Measurements from ENCODE around the gene INHBA. TPM values are rescaled to one million over a fixed set of nuclear protein-coding genes. Genes with fewer than 3 reads are reported as not detected.

Gene INHBA
- total RNA-seq, 2 donors from 2014 or later = not detected

DNA sequence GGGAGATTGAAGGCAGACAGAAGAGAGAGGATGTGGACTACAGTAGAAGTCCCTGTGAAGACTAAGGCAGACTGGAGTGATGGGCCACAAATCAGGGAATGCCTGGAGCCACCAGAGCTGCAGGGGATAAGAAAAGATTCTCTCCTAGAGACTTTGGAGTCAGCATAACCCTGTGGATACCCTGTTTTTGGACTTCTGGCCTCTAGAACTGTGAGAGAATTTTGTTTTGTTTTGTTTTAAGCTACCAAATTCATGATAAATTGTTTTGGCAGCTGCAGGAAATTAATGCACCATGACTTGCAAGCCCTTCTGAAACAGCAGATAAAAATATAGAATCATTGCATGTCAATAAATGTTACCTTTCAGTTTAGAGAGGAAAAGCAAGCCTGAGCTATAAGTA lies 41.3 kb downstream of the INHBA start:
- Histone ChIP-seq H3K36me3 (ENCODE audit: control insufficient read depth, insufficient read depth, low read length) (no peaks in the 10 kb centered on the region), H3K9ac (ENCODE audit: extremely low read depth, low read length, poor library complexity, severe bottlenecking) (no peak overlapping the region), H3K4me3 (ENCODE audit: low read length) (no peak overlapping the region), H3K4me1 (ENCODE audit: control insufficient read depth, insufficient read depth, low read length) (no peaks in the 10 kb centered on the region), H3K27ac (ENCODE audit: low read depth, low read length) (no peak overlapping the region), H3K9me3 (ENCODE audit: control insufficient read depth, low read length) (no peaks in the 10 kb centered on the region), H3K27me3 (ENCODE audit: control insufficient read depth, insufficient read depth, low read length, poor library complexity, severe bottlenecking) (no peaks in the 10 kb centered on the region)
- no peak for DNase-seq
- no peaks in the 10 kb centered on the region for H3K27me3 Mint-ChIP-seq (ENCODE audit: insufficient read depth)
- no peak overlapping the region for H3K27ac Mint-ChIP-seq
- no peaks in the 10 kb centered on the region for H3K36me3 Mint-ChIP-seq (ENCODE audit: low read depth)
- no peaks in the 10 kb centered on the region for H3K9me3 Mint-ChIP-seq
- no peak overlapping the region for H3K4me3 Mint-ChIP-seq
- TF ChIP-seq, protein P1, sequence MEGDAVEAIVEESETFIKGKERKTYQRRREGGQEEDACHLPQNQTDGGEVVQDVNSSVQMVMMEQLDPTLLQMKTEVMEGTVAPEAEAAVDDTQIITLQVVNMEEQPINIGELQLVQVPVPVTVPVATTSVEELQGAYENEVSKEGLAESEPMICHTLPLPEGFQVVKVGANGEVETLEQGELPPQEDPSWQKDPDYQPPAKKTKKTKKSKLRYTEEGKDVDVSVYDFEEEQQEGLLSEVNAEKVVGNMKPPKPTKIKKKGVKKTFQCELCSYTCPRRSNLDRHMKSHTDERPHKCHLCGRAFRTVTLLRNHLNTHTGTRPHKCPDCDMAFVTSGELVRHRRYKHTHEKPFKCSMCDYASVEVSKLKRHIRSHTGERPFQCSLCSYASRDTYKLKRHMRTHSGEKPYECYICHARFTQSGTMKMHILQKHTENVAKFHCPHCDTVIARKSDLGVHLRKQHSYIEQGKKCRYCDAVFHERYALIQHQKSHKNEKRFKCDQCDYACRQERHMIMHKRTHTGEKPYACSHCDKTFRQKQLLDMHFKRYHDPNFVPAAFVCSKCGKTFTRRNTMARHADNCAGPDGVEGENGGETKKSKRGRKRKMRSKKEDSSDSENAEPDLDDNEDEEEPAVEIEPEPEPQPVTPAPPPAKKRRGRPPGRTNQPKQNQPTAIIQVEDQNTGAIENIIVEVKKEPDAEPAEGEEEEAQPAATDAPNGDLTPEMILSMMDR (conservative IDR thresholded peaks at IDR 0.05) = no peak
- no peaks in the 10 kb centered on the region for H3K4me1 Mint-ChIP-seq

DNA sequence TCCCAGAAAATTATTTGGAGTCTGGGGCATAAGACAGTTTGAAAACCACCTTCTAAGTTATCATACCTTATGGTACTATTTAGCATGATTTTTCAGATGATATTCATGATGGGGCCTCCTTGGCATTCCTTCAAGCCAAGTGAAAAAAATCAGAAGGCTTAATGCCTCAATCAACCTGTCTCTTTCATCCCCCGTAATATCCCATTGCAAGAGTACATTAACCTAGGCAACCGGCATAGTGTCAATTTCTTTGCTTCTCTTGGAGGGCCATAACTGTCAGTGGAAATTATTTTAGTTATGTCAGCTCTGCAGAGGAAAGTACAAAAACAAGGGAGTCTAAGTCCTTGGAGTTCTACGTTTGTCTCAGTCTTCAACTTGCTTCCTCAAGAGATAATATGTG lies 43.4 kb downstream of the INHBA start:
- H3K36me3 ChIP-seq (ENCODE audit: control insufficient read depth, insufficient read depth, low read length) = no peaks in the 10 kb centered on the region
- H3K4me3 Mint-ChIP-seq = no peak overlapping the region
- H3K9me3 ChIP-seq (ENCODE audit: control insufficient read depth, low read length) = no peaks in the 10 kb centered on the region
- no peaks in the 10 kb centered on the region for H3K4me1 ChIP-seq (ENCODE audit: control insufficient read depth, insufficient read depth, low read length)
- WGBS, 2 experiments (ENCODE audit: insufficient coverage in 1 of 2, insufficient read length in 1 of 2) = 98% methylated on average over 3 of the region's 3 CpGs; no CpG with 5 or more reads in 1 of the 2 experiments
- DNase-seq = no peak
- TF ChIP-seq, protein P1 (conservative IDR thresholded peaks at IDR 0.05) = no peak
- no peaks in the 10 kb centered on the region for H3K4me1 Mint-ChIP-seq
- no peak overlapping the region for H3K4me3 ChIP-seq (ENCODE audit: low read length)
- H3K27ac Mint-ChIP-seq = no peak overlapping the region
- no peaks in the 10 kb centered on the region for H3K27me3 ChIP-seq (ENCODE audit: control insufficient read depth, insufficient read depth, low read length, poor library complexity, severe bottlenecking)
- H3K9me3 Mint-ChIP-seq = no peaks in the 10 kb centered on the region
- no peak overlapping the region for H3K27ac ChIP-seq (ENCODE audit: low read depth, low read length)
- H3K36me3 Mint-ChIP-seq (ENCODE audit: low read depth) = no peaks in the 10 kb centered on the region
- no peak overlapping the region for H3K9ac ChIP-seq (ENCODE audit: extremely low read depth, low read length, poor library complexity, severe bottlenecking)
- no peaks in the 10 kb centered on the region for H3K27me3 Mint-ChIP-seq (ENCODE audit: insufficient read depth)

DNA sequence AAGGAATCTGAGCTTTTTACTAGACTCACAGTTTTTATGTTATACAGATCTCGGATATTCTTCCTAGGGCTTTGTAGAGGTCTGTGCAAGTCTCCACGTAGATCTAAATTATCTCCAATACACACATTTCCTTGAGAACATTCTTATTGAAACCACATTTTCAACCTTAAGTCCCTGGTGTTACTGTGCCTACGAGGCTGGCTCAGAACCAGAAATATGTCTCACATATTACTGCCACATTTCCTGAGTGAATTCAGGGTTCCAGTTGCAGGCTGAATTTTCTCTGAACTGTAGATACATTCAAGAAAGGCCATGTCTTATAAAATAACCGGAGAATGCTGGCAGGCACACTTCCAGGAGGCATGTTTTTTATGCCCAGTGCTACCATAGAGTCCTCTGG lies 46.5 kb downstream of the INHBA start:
- H3K27me3 Mint-ChIP-seq (ENCODE audit: insufficient read depth) = no peaks in the 10 kb centered on the region
- 83 to 100% methylated on average over 2 to 4 of the region's 4 CpGs for WGBS, 2 experiments (ENCODE audit: insufficient coverage in 1 of 2, insufficient read length in 1 of 2)
- no peak overlapping the region for H3K4me3 Mint-ChIP-seq
- H3K9ac ChIP-seq (ENCODE audit: extremely low read depth, low read length, poor library complexity, severe bottlenecking) = no peak overlapping the region
- no peak overlapping the region for H3K27ac Mint-ChIP-seq
- H3K27me3 ChIP-seq (ENCODE audit: control insufficient read depth, insufficient read depth, low read length, poor library complexity, severe bottlenecking) = no peaks in the 10 kb centered on the region
- no peaks in the 10 kb centered on the region for H3K36me3 Mint-ChIP-seq (ENCODE audit: low read depth)
- H3K4me1 ChIP-seq (ENCODE audit: control insufficient read depth, insufficient read depth, low read length) = no peaks in the 10 kb centered on the region
- H3K36me3 ChIP-seq (ENCODE audit: control insufficient read depth, insufficient read depth, low read length) = no peaks in the 10 kb centered on the region
- no peak for DNase-seq
- no peak overlapping the region for H3K27ac ChIP-seq (ENCODE audit: low read depth, low read length)
- H3K9me3 Mint-ChIP-seq = no peaks in the 10 kb centered on the region
- H3K4me1 Mint-ChIP-seq = no peaks in the 10 kb centered on the region
- H3K4me3 ChIP-seq (ENCODE audit: low read length) = no peak overlapping the region
- TF ChIP-seq, protein P1 (conservative IDR thresholded peaks at IDR 0.05) = no peak
- no peaks in the 10 kb centered on the region for H3K9me3 ChIP-seq (ENCODE audit: control insufficient read depth, low read length)

Measured in endodermal cell (in vitro differentiated cells).